GM12878 (cell line): ENCODE data around the gene EFNA2. TPM values are rescaled to one million over a fixed set of nuclear protein-coding genes. Genes with fewer than 3 reads are reported as not detected.

Source experiments
- ATAC-seq: fragments of 200-7000 bp; cut with Tn5 transposase; 3 replicates; pipeline ENCODE4 v1.9.1; 2020; ENCODE audit warnings: mild to moderate bottlenecking, moderate library complexity
- BruUV-seq: library from RNA; stranded (reverse); fragments of 400-500 nt; replicated peaks from 2 replicates; lab custom pipeline; 2021; lab: Mats Ljungman, UMichigan
- CTCF ChIA-PET: fragments of 300-600 bp; sonication (Branson Sonifier 250); formaldehyde crosslinking; extraction: SDS; loops from one replicate; lab custom pipeline; 2021; ENCODE audit warnings: inconsistent platforms; lab: Yijun Ruan, JAX
- POLR2A ChIA-PET: fragments of 350-600 bp; formaldehyde crosslinking; extraction: SDS; loops from one replicate; lab custom pipeline; 2021; ENCODE audit warnings: inconsistent platforms; lab: Charles Lee
- RAD21 ChIA-PET: fragments of 300-600 bp; sonication (Branson Sonifier 250); formaldehyde crosslinking; loops from one replicate; lab custom pipeline; 2023; ENCODE audit warnings: antibody characterized with exemption; ENCODE audit not compliant: unreplicated experiment; lab: Charles Lee
- SMC1A ChIA-PET: fragments of 300-600 bp; sonication (Branson Sonifier 250); formaldehyde crosslinking; loops from one replicate; lab custom pipeline; 2023; ENCODE audit not compliant: unreplicated experiment, uncharacterized antibody; lab: Charles Lee
- DNase-seq: peaks from one replicate; pipeline ENCODE4 v3.0.0-alpha.2; 2011; ENCODE audit warnings: low read depth, low spot score
- FAIRE-seq: peaks from 3 replicates; lab custom pipeline; 2011; peaks lifted over from hg19 to GRCh38; lab: Jason Lieb, UNC
- H2AFZ ChIP-seq: 2 replicates; pipeline ENCODE4 v1.6.0; 2011; ENCODE audit warnings: low read depth, low read length, control low read depth; ENCODE audit not compliant: control insufficient read depth
- H3K27ac ChIP-seq: 2 replicates; pipeline ENCODE4 v1.5.1; 2011; ENCODE audit warnings: control low read depth; ENCODE audit not compliant: control insufficient read depth, insufficient read depth
- H3K27me3 ChIP-seq, 2 experiments: replicated peaks in 1 of 2; 2 replicates each; pipeline versions ENCODE4 v1.6.0 to v1.6.1; 2011; ENCODE audit warnings: low read length in 1 of 2; ENCODE audit not compliant: control insufficient read depth in 2 of 2, insufficient read depth in 2 of 2
- H3K36me3 ChIP-seq, 2 experiments: 2 replicates each; pipeline ENCODE4 v1.5.1; 2011; ENCODE audit warnings: low read length in 1 of 2; ENCODE audit not compliant: control insufficient read depth in 2 of 2, insufficient read depth in 2 of 2
- H3K4me1 ChIP-seq: 2 replicates; pipeline ENCODE4 v1.6.1; 2011; ENCODE audit warnings: mild to moderate bottlenecking, low read length, moderate library complexity, mixed read lengths; ENCODE audit not compliant: control insufficient read depth, insufficient read depth
- H3K4me2 ChIP-seq: 2 replicates; pipeline ENCODE4 v1.6.0; 2011; ENCODE audit warnings: control low read depth; ENCODE audit not compliant: control insufficient read depth, insufficient read depth
- H3K4me3 ChIP-seq: fragments of 200-600 bp; sonication (generic); 2 replicates; pipeline ENCODE4 v1.5.1; 2016
- H3K79me2 ChIP-seq: 2 replicates; pipeline ENCODE4 v1.6.0; 2011; ENCODE audit warnings: low read length; ENCODE audit not compliant: control insufficient read depth, insufficient read depth
- H3K9ac ChIP-seq: 2 replicates; pipeline ENCODE4 v1.8.0; 2011; ENCODE audit warnings: low read length, control low read depth, mixed read lengths; ENCODE audit not compliant: control insufficient read depth, insufficient read depth
- H3K9me3 ChIP-seq: replicated peaks from 3 replicates; pipeline ENCODE4 v1.5.1; 2011; ENCODE audit warnings: mild to moderate bottlenecking, low read length; ENCODE audit not compliant: control insufficient read depth, insufficient read depth
- H4K20me1 ChIP-seq: 2 replicates; pipeline ENCODE4 v1.6.0; 2011; ENCODE audit not compliant: control insufficient read depth, insufficient read depth
- CBX5 ChIP-seq: sonication (generic); IDR thresholded peaks from 2 replicates; pipeline ENCODE4 v1.6.1; 2016; ENCODE audit warnings: low read depth, moderate library complexity, mild to moderate bottlenecking, inconsistent platforms
- EP300 ChIP-seq, 2 experiments: fragments of 150-350 bp in 1 of 2; IDR thresholded peaks; 2 replicates each; pipeline ENCODE4 v1.6.1; 2011 to 2012; ENCODE audit warnings: low read depth in 2 of 2, low read length in 2 of 2, borderline replicate concordance in 1 of 2, improper control_type of control experiment in 1 of 2, inconsistent platforms in 1 of 2; ENCODE audit not compliant: control insufficient read depth in 1 of 2
- HDAC2 ChIP-seq: fragments of 200-600 bp; sonication (generic); IDR thresholded peaks from 2 replicates; pipeline ENCODE4 v1.6.1; 2017
- IRF3 ChIP-seq: fragments of 450-650 bp; IDR thresholded peaks from 2 replicates; pipeline ENCODE4 v1.6.1; 2014; ENCODE audit warnings: mild to moderate bottlenecking
- IRF4 ChIP-seq: IDR thresholded peaks from 2 replicates; pipeline ENCODE4 v1.6.1; 2011; ENCODE audit warnings: low read depth, low read length
- KLF5 ChIP-seq: fragments of 450-650 bp; IDR thresholded peaks from 2 replicates; pipeline ENCODE4 v1.6.1; 2014; ENCODE audit warnings: mild to moderate bottlenecking; ENCODE audit not compliant: partially characterized antibody
- POLR2AphosphoS2 ChIP-seq: IDR thresholded peaks from 2 replicates; pipeline ENCODE4 v1.6.1; 2011; ENCODE audit warnings: low read depth, mild to moderate bottlenecking, low read length, improper control_type of control experiment, moderate library complexity
- RELB ChIP-seq: fragments of 450-650 bp; IDR thresholded peaks from 2 replicates; pipeline ENCODE4 v1.6.1; 2017; ENCODE audit warnings: low read depth, mild to moderate bottlenecking, moderate library complexity
- RUNX3 ChIP-seq: IDR thresholded peaks from 2 replicates; pipeline ENCODE4 v1.6.1; 2012; ENCODE audit warnings: low read length, inconsistent platforms
- SPI1 ChIP-seq: IDR thresholded peaks from 2 replicates; pipeline ENCODE4 v1.6.1; 2011; ENCODE audit warnings: low read depth, mild to moderate bottlenecking, low read length, moderate library complexity, borderline replicate concordance; ENCODE audit not compliant: insufficient read depth
- TCF12 ChIP-seq: IDR thresholded peaks from 2 replicates; pipeline ENCODE4 v1.6.1; 2011; ENCODE audit warnings: low read depth, mild to moderate bottlenecking, low read length
- USF2 ChIP-seq: IDR thresholded peaks from 2 replicates; pipeline ENCODE4 v1.6.1; 2011; ENCODE audit warnings: low read depth, low read length, improper control_type of control experiment, borderline replicate concordance
- ZBED1 ChIP-seq: IDR thresholded peaks from 2 replicates; pipeline ENCODE4 v1.6.1; 2016; ENCODE audit warnings: borderline replicate concordance
- ZBTB33 ChIP-seq: fragments of 450-650 bp; IDR thresholded peaks from 2 replicates; pipeline ENCODE4 v1.6.1; 2017; ENCODE audit warnings: mild to moderate bottlenecking
- WGBS: methylation state at CpG from one replicate; pipeline ENCODE4 v1.1.6; 2016; ENCODE audit warnings: low lambda C conversion rate; ENCODE audit not compliant: insufficient replicate concordance, insufficient coverage; ENCODE audit errors: missing lambda C conversion rate; 5-methylcytosine and 5-hydroxymethylcytosine counted together
- in situ Hi-C: fragments of 300-500 bp; cut with MboI; formaldehyde crosslinking; loops from 9 replicates; pipeline ENCODE4 v1.14.3; 2018; ENCODE audit warnings: mixed read lengths
- intact Hi-C: fragments of 100-400 bp; cut with micrococcal nuclease; formaldehyde crosslinking; loops from one replicate; pipeline ENCODE4 v1.14.2; 2022; ENCODE audit not compliant: unreplicated experiment
- polyA plus RNA-seq, 11 experiments: library from polyadenylated mRNA; depleted of rRNA in 4 of 11; unstranded in 6 of 11; stranded (reverse) in 5 of 11; fragments of >200 nt; fragmentation: Nextera tagmentation in 4 of 11; fragmentation: Illumina TruSeq in 1 of 11; extraction: Ambion mirVana in 4 of 11; extraction: Trizol in 1 of 11; gene quantifications; 1 replicate in 1 of 11; 2 replicates in 10 of 11; pipeline versions ENCODE4 v1.2.1 to v1.2.3, GENCODE V29; 2011 to 2016; ENCODE audit warnings: inconsistent platforms in 2 of 11, missing spikeins in 2 of 11, low read depth in 1 of 11
- total RNA-seq, 4 experiments: library from RNA; depleted of rRNA in 3 of 4; stranded (reverse); fragments of >200 nt in 3 of 4; fragmentation: Illumina TruSeq in 1 of 4; extraction: Trizol in 1 of 4; gene quantifications; 2 replicates each; pipeline versions ENCODE4 v1.2.1 to v1.2.3, GENCODE V29; 2013 to 2021

Gene EFNA2
- total and polyA plus RNA-seq, 10 of the 15 experiments (the other 5 are each of a cell fraction or from before 2014, with no cell fraction given) = not detected

- no peak for TF ChIP-seq RUNX3
- TF ChIP-seq USF2 = no peak
- TF ChIP-seq RELB = no peak
These were observed 57.4 kb downstream of the EFNA2 start (continued) for GRCh38 chr19:1343041-1343440.

- WGBS = 59% methylated on average over 18 of the region's 18 CpGs
- DNase-seq = no peak
- Histone ChIP-seq H3K27ac (no peak overlapping the region), H2AFZ (no peak overlapping the region), H3K9me3 (no peaks in the 10 kb centered on the region), H3K36me3 (no peaks in the 10 kb centered on the region), H3K27me3 (no peaks in the 10 kb centered on the region; a peak in 1 of 4 replicates), H3K4me2 (no peak overlapping the region), H3K4me1 (peaks cover 9% of the 10 kb centered on the region), H3K9ac (no peak overlapping the region), H4K20me1 (no peaks in the 10 kb centered on the region), H3K79me2 (no peaks in the 10 kb centered on the region), H3K4me3 (no peak overlapping the region)
- ATAC-seq = no peak
- BruUV-seq = no TSS peak
- CTCF ChIA-PET = interaction anchor here (0.7 to 1.0 kb wide), 2 partner anchors 70 to 105 kb away, joined by 3 read pairs; no protein-coding TSS in a partner anchor
- intact Hi-C loops = no loop called here
- RAD21 ChIA-PET = no interaction called here
- in situ Hi-C loops = no loop called here
- SMC1A ChIA-PET = interaction anchor here (0.8 kb wide), 1 partner anchor 22 kb away, joined by 3 read pairs; no protein-coding TSS in a partner anchor
- POLR2A ChIA-PET = no interaction called here
- FAIRE-seq = no peak
- TF ChIP-seq HDAC2 (no peak), SPI1 (no peak), ZBED1 (no peak), CBX5 (no peak), TCF12 (no peak), KLF5 (no peak), ZBTB33 (no peak), EP300 (IDR thresholded peaks at IDR 0.05; ENCODE audit: borderline replicate concordance in 1 of 2, control insufficient read depth in 1 of 2, low read depth in 2 of 2, low read length in 2 of 2) (no peak), IRF3 (no peak), RELB (no peak), POLR2AphosphoS2 (no peak), IRF4 (no peak)
These were observed 63.5 kb downstream of the EFNA2 start for GRCh38 chr19:1349211-1349610.
